Peyer's patch (tissue), 4 donors: ENCODE data around the gene RBM17.

ENCODE experiments used
- CTCF ChIP-seq, 6 experiments: fragments of 450-650 bp in 4 of 6; fragments of 200-600 bp in 2 of 6; sonication (generic) in 1 of 6; IDR thresholded peaks; one replicate each; pipeline ENCODE4 v1.5.1; 2017 to 2019; ENCODE audit warnings: antibody characterized with exemption in 6 of 6, mild to moderate bottlenecking in 3 of 6, moderate library complexity in 1 of 6
- POLR2A ChIP-seq, 2 donors: fragments of 450-650 bp; IDR thresholded peaks; one replicate each; pipeline ENCODE4 v1.5.1; 2017; ENCODE audit warnings: antibody characterized with exemption in 2 of 2, mild to moderate bottlenecking in 2 of 2, moderate library complexity in 2 of 2

GRCh38 chr10:6056411-6057135 lies 32.3 kb upstream of the RBM17 start:
- TF ChIP-seq CTCF (IDR thresholded peaks at IDR 0.05) (no peak), POLR2A (IDR thresholded peaks at IDR 0.05) (no peak)
